IMR-90 (cell line): ENCODE results near the gene CRYBB1. TPM values are rescaled to one million over a fixed set of nuclear protein-coding genes. Genes with fewer than 3 reads are reported as not detected.

Experiments used
- ATAC-seq: fragments of 200-7000 bp; cut with Tn5 transposase; 2 replicates; pipeline ENCODE4 v1.9.1; 2020; ENCODE audit warnings: low read depth, mild to moderate bottlenecking, moderate library complexity
- BruUV-seq: library from RNA; stranded (reverse); fragments of 400-500 nt; replicated peaks from 2 replicates; lab custom pipeline; 2021; lab: Mats Ljungman, UMichigan
- CTCF ChIA-PET: fragments of 300-600 bp; formaldehyde crosslinking; extraction: SDS; loops from one replicate; lab custom pipeline; 2021; ENCODE audit warnings: antibody characterized with exemption; lab: Yijun Ruan, JAX
- POLR2A ChIA-PET: fragments of 300-600 bp; sonication (Branson Sonifier 250); formaldehyde crosslinking; loops from one replicate; lab custom pipeline; 2022; ENCODE audit warnings: antibody characterized with exemption; ENCODE audit not compliant: unreplicated experiment; lab: Charles Lee
- DNase-seq: peaks from one replicate; pipeline ENCODE4 v3.0.0; 2013
- H2AFZ ChIP-seq: replicated peaks from 2 replicates; pipeline ENCODE3; 2013; ENCODE audit warnings: low read length, mild to moderate bottlenecking; ENCODE audit not compliant: poor library complexity
- H2AK5ac ChIP-seq: 2 replicates; pipeline ENCODE4 v1.6.1; 2013; ENCODE audit warnings: low read depth, low read length, inconsistent platforms
- H2AK9ac ChIP-seq: replicated peaks from 2 replicates; pipeline ENCODE3; 2013; ENCODE audit warnings: mild to moderate bottlenecking, low read depth, low read length, moderate library complexity; ENCODE audit not compliant: poor library complexity
- H2BK120ac ChIP-seq: 2 replicates; pipeline ENCODE4 v1.6.1; 2013; ENCODE audit warnings: low read depth, low read length, inconsistent platforms
- H2BK15ac ChIP-seq: 3 replicates; pipeline ENCODE4 v1.6.1; 2013; ENCODE audit warnings: low read depth, low read length, inconsistent platforms
- H2BK20ac ChIP-seq: 2 replicates; pipeline ENCODE4 v1.6.1; 2013; ENCODE audit warnings: low read depth, mild to moderate bottlenecking, inconsistent platforms, low read length, moderate library complexity
- H2BK5ac ChIP-seq: 2 replicates; pipeline ENCODE4 v1.6.1; 2013; ENCODE audit warnings: mild to moderate bottlenecking, low read depth, low read length, inconsistent platforms; ENCODE audit not compliant: poor library complexity, severe bottlenecking
- H3K14ac ChIP-seq: replicated peaks from 2 replicates; pipeline ENCODE4 v1.6.1; 2013; ENCODE audit warnings: low read depth, low read length, inconsistent platforms
- H3K18ac ChIP-seq: 2 replicates; pipeline ENCODE4 v1.6.1; 2013; ENCODE audit warnings: low read depth, low read length, control low read depth
- H3K23ac ChIP-seq: 2 replicates; pipeline ENCODE4 v1.6.1; 2013; ENCODE audit warnings: low read depth, low read length, inconsistent platforms
- H3K27ac ChIP-seq: 2 replicates; pipeline ENCODE4 v1.5.1; 2013; ENCODE audit warnings: mild to moderate bottlenecking, control low read depth, low read length; ENCODE audit not compliant: insufficient read depth
- H3K27me3 ChIP-seq: 2 replicates; pipeline ENCODE4 v1.6.1; 2013; ENCODE audit warnings: low read length; ENCODE audit not compliant: control insufficient read depth, insufficient read depth
- H3K36me3 ChIP-seq: 2 replicates; pipeline ENCODE4 v1.6.1; 2013; ENCODE audit warnings: low read length, mixed read lengths; ENCODE audit not compliant: control insufficient read depth, insufficient read depth
- H3K4ac ChIP-seq: 2 replicates; pipeline ENCODE4 v1.6.1; 2013; ENCODE audit warnings: low read depth, low read length, inconsistent platforms
- H3K4me1 ChIP-seq: 2 replicates; pipeline ENCODE4 v1.6.1; 2013; ENCODE audit warnings: low read length, mixed read lengths; ENCODE audit not compliant: control insufficient read depth, insufficient read depth
- H3K4me2 ChIP-seq: 2 replicates; pipeline ENCODE4 v1.6.1; 2013; ENCODE audit warnings: low read depth, mild to moderate bottlenecking, control low read depth, low read length, moderate library complexity
- H3K4me3 ChIP-seq: 2 replicates; pipeline ENCODE4 v1.5.1; 2013; ENCODE audit warnings: low read depth, mild to moderate bottlenecking, control low read depth, low read length, moderate library complexity; ENCODE audit not compliant: insufficient read depth
- H3K56ac ChIP-seq: 2 replicates; pipeline ENCODE4 v1.6.1; 2013; ENCODE audit warnings: low read length, inconsistent platforms; ENCODE audit not compliant: insufficient read depth; ENCODE audit errors: extremely low read depth
- H3K79me1 ChIP-seq, 2 experiments: 2 replicates each; pipeline ENCODE4 v1.6.1; 2013; ENCODE audit warnings: low read length in 2 of 2, inconsistent platforms in 1 of 2, low read depth in 1 of 2
- H3K9ac ChIP-seq: 2 replicates; pipeline ENCODE4 v1.6.1; 2013; ENCODE audit warnings: low read depth, low read length, control low read depth
- H3K9me1 ChIP-seq: 2 replicates; pipeline ENCODE4 v1.6.1; 2013; ENCODE audit warnings: low read length, inconsistent platforms; ENCODE audit not compliant: insufficient read depth
- H3K9me3 ChIP-seq: 2 replicates; pipeline ENCODE4 v1.6.1; 2013; ENCODE audit warnings: low read length; ENCODE audit not compliant: control insufficient read depth, insufficient read depth
- H4K20me1 ChIP-seq: 2 replicates; pipeline ENCODE4 v1.6.1; 2013; ENCODE audit warnings: low read length, inconsistent platforms; ENCODE audit not compliant: insufficient read depth
- H4K5ac ChIP-seq: 2 replicates; pipeline ENCODE4 v1.6.1; 2013; ENCODE audit warnings: mild to moderate bottlenecking, low read depth, low read length, control low read depth
- H4K8ac ChIP-seq, 2 experiments: 2 replicates each; pipeline ENCODE4 v1.6.1; 2013; ENCODE audit warnings: low read depth in 2 of 2, low read length in 2 of 2, control low read depth in 1 of 2, inconsistent platforms in 1 of 2
- H4K91ac ChIP-seq: 2 replicates; pipeline ENCODE4 v1.6.1; 2013; ENCODE audit warnings: low read depth, low read length, inconsistent platforms; ENCODE audit not compliant: insufficient read depth
- BHLHE40 ChIP-seq: fragments of 150-350 bp; IDR thresholded peaks from 2 replicates; pipeline ENCODE4 v1.6.1; 2016; ENCODE audit warnings: mild to moderate bottlenecking, low read depth, low read length
- CEBPB ChIP-seq: IDR thresholded peaks from 2 replicates; pipeline ENCODE4 v1.6.1; 2012; ENCODE audit warnings: low read depth, low read length, improper control_type of control experiment
- CHD1 ChIP-seq: IDR thresholded peaks from 2 replicates; pipeline ENCODE4 v1.6.1; 2012; ENCODE audit warnings: low read depth, low read length, improper control_type of control experiment
- CTCF ChIP-seq: conservative IDR thresholded peaks from 2 replicates; pipeline ENCODE4 v1.5.1; 2012; ENCODE audit warnings: mild to moderate bottlenecking, low read depth, low read length, improper control_type of control experiment
- ELK1 ChIP-seq: fragments of 150-350 bp; IDR thresholded peaks from 2 replicates; pipeline ENCODE4 v1.6.1; 2016; ENCODE audit warnings: low read depth, mild to moderate bottlenecking, low read length, moderate library complexity, borderline replicate concordance
- FOS ChIP-seq: fragments of 150-350 bp; IDR thresholded peaks from 2 replicates; pipeline ENCODE4 v1.6.1; 2016; ENCODE audit warnings: low read depth, low read length
- MAFK ChIP-seq: IDR thresholded peaks from 2 replicates; pipeline ENCODE4 v1.6.1; 2012; ENCODE audit warnings: low read depth, low read length, improper control_type of control experiment
- MAZ ChIP-seq: IDR thresholded peaks from 2 replicates; pipeline ENCODE4 v1.6.1; 2012; ENCODE audit warnings: low read depth, mild to moderate bottlenecking, low read length, improper control_type of control experiment, moderate library complexity, borderline replicate concordance
- MXI1 ChIP-seq: IDR thresholded peaks from 2 replicates; pipeline ENCODE4 v1.6.1; 2012; ENCODE audit warnings: low read depth, mild to moderate bottlenecking, low read length, moderate library complexity, borderline replicate concordance
- NFE2L2 ChIP-seq: fragments of 150-350 bp; IDR thresholded peaks from 2 replicates; pipeline ENCODE4 v1.6.1; 2016; ENCODE audit warnings: low read depth, mild to moderate bottlenecking, low read length
- POLR2A ChIP-seq: IDR thresholded peaks from 2 replicates; pipeline ENCODE4 v1.6.1; 2012; ENCODE audit warnings: mild to moderate bottlenecking, low read depth, low read length
- RAD21 ChIP-seq: IDR thresholded peaks from 2 replicates; pipeline ENCODE4 v1.6.1; 2012; ENCODE audit warnings: low read length, improper control_type of control experiment
- RCOR1 ChIP-seq: IDR thresholded peaks from 2 replicates; pipeline ENCODE4 v1.6.1; 2012; ENCODE audit warnings: mild to moderate bottlenecking, low read length, improper control_type of control experiment; ENCODE audit not compliant: insufficient replicate concordance
- RFX5 ChIP-seq: IDR thresholded peaks from 2 replicates; pipeline ENCODE4 v1.8.0; 2012; ENCODE audit warnings: low read depth, mild to moderate bottlenecking, low read length, moderate library complexity
- SMC3 ChIP-seq: fragments of 150-350 bp; IDR thresholded peaks from 2 replicates; pipeline ENCODE4 v1.6.1; 2016; ENCODE audit warnings: low read depth, mild to moderate bottlenecking, antibody characterized with exemption, low read length, moderate library complexity
- USF2 ChIP-seq: fragments of 150-350 bp; IDR thresholded peaks from 2 replicates; pipeline ENCODE4 v1.6.1; 2017; ENCODE audit warnings: mild to moderate bottlenecking, antibody characterized with exemption, low read length, low read depth
- WGBS, 2 experiments: methylation state at CpG; one replicate each; pipeline versions ENCODE4 v1.1.5 to v1.1.7; 2013; ENCODE audit warnings: missing lambda C conversion rate in 2 of 2; ENCODE audit not compliant: insufficient read length in 1 of 2; ENCODE audit errors: extremely low coverage in 2 of 2; 5-methylcytosine and 5-hydroxymethylcytosine counted together
- dilution Hi-C: fragments of 300-500 bp; cut with HindIII; formaldehyde crosslinking; loops from one replicate; pipeline ENCODE4 v1.14.3; 2018; ENCODE audit warnings: low sequenced_read_pairs; ENCODE audit not compliant: unreplicated experiment
- in situ Hi-C: fragments of 300-500 bp; cut with MboI; formaldehyde crosslinking; loops from 3 replicates; pipeline ENCODE4 v1.14.3; 2019; ENCODE audit warnings: low sequenced_read_pairs, inconsistent platforms, mixed read lengths
- intact Hi-C: fragments of 100-400 bp; cut with micrococcal nuclease; formaldehyde crosslinking; loops from 2 replicates; pipeline ENCODE4 v1.10.0; 2022
- polyA plus RNA-seq, 3 experiments: library from polyadenylated mRNA; depleted of rRNA; stranded (reverse); fragments of >200 nt; gene quantifications; 2 replicates each; pipeline ENCODE4 v1.2.3, GENCODE V29; 2012; ENCODE audit warnings: low replicate concordance in 1 of 3
- total RNA-seq: library from RNA; depleted of rRNA; stranded (reverse); fragments of >200 nt; gene quantifications from 2 replicates; pipeline ENCODE4 v1.2.3, GENCODE V29; 2012

The CRYBB1 gene
- total and polyA plus RNA-seq, 2 of the 4 experiments (the other 2 are of a cell fraction): not detected

DNA sequence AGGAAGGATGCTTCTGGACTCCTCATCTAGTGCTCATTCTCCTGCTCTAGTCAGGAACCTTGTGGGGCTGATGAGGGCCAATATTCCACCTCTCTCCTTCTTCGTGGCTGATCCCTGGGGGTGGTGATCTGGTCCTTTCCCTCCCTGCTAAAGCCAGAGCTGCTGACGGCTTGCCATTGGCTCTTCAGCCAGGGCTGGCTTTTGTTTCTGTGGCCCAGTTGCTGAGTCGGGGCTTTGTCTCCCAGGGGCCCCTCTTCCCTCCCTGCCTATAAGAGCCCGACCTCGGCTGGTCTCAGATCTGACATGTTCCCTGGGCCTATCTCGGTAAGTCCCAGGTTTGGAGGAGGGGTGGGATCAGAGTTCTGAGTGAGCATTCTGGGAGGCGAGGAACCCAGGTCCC lies 3.8 kb upstream of the CRYBB1 start, which contains the start of gene CRYBA4:
CRYBA4 (plus strand) TSS at position 301 of the 400 bp plus-strand sequence. CDS start 634 bp downstream, outside the sequence.
- POLR2A ChIA-PET: no interaction called here

More for the DNA sequence above, 3.8 kb upstream of the CRYBB1 start, which contains the start of gene CRYBA4:
- Histone ChIP-seq H3K4me1 (no peaks in the 10 kb centered on the region), H3K4ac (no peak within 1 kb of the TSS), H3K79me1 (no peaks in the 10 kb centered on the region), H3K18ac (no peak within 1 kb of the TSS), H3K14ac (no peak within 1 kb of the TSS), H4K5ac (no peak within 1 kb of the TSS), H3K36me3 (no peaks in the 10 kb centered on the region), H3K9ac (no peak within 1 kb of the TSS), H2AK5ac (no peak within 1 kb of the TSS), H2BK120ac (no peak within 1 kb of the TSS), H2AK9ac (no peak within 1 kb of the TSS), H2BK20ac (no peak within 1 kb of the TSS), H4K8ac (no peak within 1 kb of the TSS), H3K4me3 (no peak within 1 kb of the TSS), H2BK5ac (no peak within 1 kb of the TSS), H3K56ac (no peak within 1 kb of the TSS), H3K23ac (no peak within 1 kb of the TSS), H2AFZ (no peak within 1 kb of the TSS), H4K91ac (no peak within 1 kb of the TSS), H3K27me3 (peaks cover 22% of the 10 kb centered on the region), H3K4me2 (no peak within 1 kb of the TSS), H3K27ac (no peak within 1 kb of the TSS), H3K9me1 (no peaks in the 10 kb centered on the region), H4K20me1 (no peaks in the 10 kb centered on the region), H3K9me3 (no peaks in the 10 kb centered on the region), H2BK15ac (no peak within 1 kb of the TSS)
- dilution Hi-C loops: no loop called here
- TF ChIP-seq CHD1 (no peak), BHLHE40 (no peak), RAD21 (no peak), FOS (no peak), MAFK (no peak), CEBPB (no peak), ELK1 (no peak), POLR2A (no peak), CTCF (no peak), RFX5 (no peak), SMC3 (no peak), NFE2L2 (no peak), MAZ (no peak), USF2 (no peak), MXI1 (no peak), RCOR1 (no peak)
- CTCF ChIA-PET: no interaction called here
- intact Hi-C loops: no loop called here
- no CpG with 5 or more reads among the region's 7 CpGs for WGBS, 2 experiments
- no TSS peak for BruUV-seq
- in situ Hi-C loops: no loop called here
- ATAC-seq (no peak), DNase-seq (no peak)
